ENCODE results near the gene STK10.
A peak's percentile ranks its signal among the peaks of the same experiment; 100 is the strongest.

STK10 gene

GRCh38 chr5:172002310-172002709 lies 185.7 kb downstream of the STK10 start:
- Histone ChIP-seq H3K79me2 (ENCODE audit: control insufficient read depth, low read length) (peaks cover 95% of the 10 kb centered on the region), H3K9me2 (replicated peaks; ENCODE audit: control insufficient read depth, low read length) (no peaks in the 10 kb centered on the region), H3K27me3 (ENCODE audit: control insufficient read depth, low read length) (no peaks in the 10 kb centered on the region), H3K4me3 (ENCODE audit: low read length) (no peak overlapping the region), H4K20me1 (ENCODE audit: control insufficient read depth, insufficient read depth, low read depth, low read length) (0 out of 2 replicates have a peak, but pooled peaks cover 6% of the 10 kb centered on the region), H3K36me3 (ENCODE audit: control insufficient read depth, low read length) (peaks cover 9% of the 10 kb centered on the region; the same call in 1 of the 2 replicates), H3K4me2 (ENCODE audit: low read length) (peak overlapping the region; percentile 94; the same call in 1 of the 2 replicates), H3F3A (ENCODE audit: control insufficient read depth, insufficient read depth) (peaks cover 16% of the 10 kb centered on the region), H3K27ac (ENCODE audit: low read depth, low read length) (no peak overlapping the region), H3K4me1 (ENCODE audit: control insufficient read depth, low read length) (peaks cover 65% of the 10 kb centered on the region), H3K9me3 (ENCODE audit: control insufficient read depth, insufficient read depth, low read length) (no peaks in the 10 kb centered on the region)
- TF ChIP-seq EZH2phosphoT487 (IDR thresholded peaks at IDR 0.05; ENCODE audit: borderline replicate concordance, low read length): no peak
- TF ChIP-seq, protein P1, sequence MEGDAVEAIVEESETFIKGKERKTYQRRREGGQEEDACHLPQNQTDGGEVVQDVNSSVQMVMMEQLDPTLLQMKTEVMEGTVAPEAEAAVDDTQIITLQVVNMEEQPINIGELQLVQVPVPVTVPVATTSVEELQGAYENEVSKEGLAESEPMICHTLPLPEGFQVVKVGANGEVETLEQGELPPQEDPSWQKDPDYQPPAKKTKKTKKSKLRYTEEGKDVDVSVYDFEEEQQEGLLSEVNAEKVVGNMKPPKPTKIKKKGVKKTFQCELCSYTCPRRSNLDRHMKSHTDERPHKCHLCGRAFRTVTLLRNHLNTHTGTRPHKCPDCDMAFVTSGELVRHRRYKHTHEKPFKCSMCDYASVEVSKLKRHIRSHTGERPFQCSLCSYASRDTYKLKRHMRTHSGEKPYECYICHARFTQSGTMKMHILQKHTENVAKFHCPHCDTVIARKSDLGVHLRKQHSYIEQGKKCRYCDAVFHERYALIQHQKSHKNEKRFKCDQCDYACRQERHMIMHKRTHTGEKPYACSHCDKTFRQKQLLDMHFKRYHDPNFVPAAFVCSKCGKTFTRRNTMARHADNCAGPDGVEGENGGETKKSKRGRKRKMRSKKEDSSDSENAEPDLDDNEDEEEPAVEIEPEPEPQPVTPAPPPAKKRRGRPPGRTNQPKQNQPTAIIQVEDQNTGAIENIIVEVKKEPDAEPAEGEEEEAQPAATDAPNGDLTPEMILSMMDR (IDR thresholded peaks at IDR 0.05; ENCODE audit: low read depth, low read length, poor library complexity, severe bottlenecking): peak; percentile 67

- Histone ChIP-seq H3K36me3 (ENCODE audit: control insufficient read depth, low read length) (peaks cover 16% of the 10 kb centered on the region), H3K27me3 (ENCODE audit: control insufficient read depth, low read length) (no peaks in the 10 kb centered on the region), H3K9me3 (ENCODE audit: control insufficient read depth, insufficient read depth, low read length) (no peaks in the 10 kb centered on the region), H4K20me1 (ENCODE audit: control insufficient read depth, insufficient read depth, low read depth, low read length) (0 out of 2 replicates have a peak, but pooled peaks cover 6% of the 10 kb centered on the region), H3K79me2 (ENCODE audit: control insufficient read depth, low read length) (peaks cover 98% of the 10 kb centered on the region), H3K4me2 (ENCODE audit: low read length) (peak overlapping the region; percentile 56), H3K9me2 (replicated peaks; ENCODE audit: control insufficient read depth, low read length) (no peaks in the 10 kb centered on the region), H3F3A (ENCODE audit: control insufficient read depth, insufficient read depth) (peaks cover 16% of the 10 kb centered on the region), H3K4me3 (ENCODE audit: low read length) (peak overlapping the region; percentile 44), H3K27ac (ENCODE audit: low read depth, low read length) (peak overlapping the region; percentile 42), H3K4me1 (ENCODE audit: control insufficient read depth, low read length) (peaks cover 71% of the 10 kb centered on the region)
- TF ChIP-seq, protein P1 (IDR thresholded peaks at IDR 0.05; ENCODE audit: low read depth, low read length, poor library complexity, severe bottlenecking): no peak
- TF ChIP-seq EZH2phosphoT487 (IDR thresholded peaks at IDR 0.05; ENCODE audit: borderline replicate concordance, low read length): no peak
These were observed 188.1 kb downstream of the STK10 start for GRCh38 chr5:171999877-172000276.

- Histone ChIP-seq H3K79me2 (ENCODE audit: control insufficient read depth, low read length) (peaks cover 98% of the 10 kb centered on the region), H3K27ac (ENCODE audit: low read depth, low read length) (no peak overlapping the region), H4K20me1 (ENCODE audit: control insufficient read depth, insufficient read depth, low read depth, low read length) (0 out of 2 replicates have a peak, but pooled peaks cover 6% of the 10 kb centered on the region), H3K36me3 (ENCODE audit: control insufficient read depth, low read length) (peaks cover 20% of the 10 kb centered on the region), H3K9me3 (ENCODE audit: control insufficient read depth, insufficient read depth, low read length) (no peaks in the 10 kb centered on the region), H3K4me2 (ENCODE audit: low read length) (peak overlapping the region; percentile 56), H3F3A (ENCODE audit: control insufficient read depth, insufficient read depth) (peaks cover 16% of the 10 kb centered on the region), H3K4me1 (ENCODE audit: control insufficient read depth, low read length) (peaks cover 66% of the 10 kb centered on the region), H3K27me3 (ENCODE audit: control insufficient read depth, low read length) (no peaks in the 10 kb centered on the region), H3K9me2 (replicated peaks; ENCODE audit: control insufficient read depth, low read length) (no peaks in the 10 kb centered on the region), H3K4me3 (ENCODE audit: low read length) (peak overlapping the region; percentile 44; the same call in 1 of the 2 replicates)
- TF ChIP-seq, protein P1 (IDR thresholded peaks at IDR 0.05; ENCODE audit: low read depth, low read length, poor library complexity, severe bottlenecking): no peak
- no peak for TF ChIP-seq EZH2phosphoT487 (IDR thresholded peaks at IDR 0.05; ENCODE audit: borderline replicate concordance, low read length)
These were observed 188.9 kb downstream of the STK10 start for GRCh38 chr5:171999100-171999499.

Data from DOHH2 (cell line).